A549 (cell line): ENCODE data around the gene PTGES.

Source experiments
- BCL3 ChIP-seq: fragments of >200 bp; sonication (Bioruptor Twin); formaldehyde crosslinking; IDR thresholded peaks from 3 replicates; pipeline ENCODE4 v1.6.1; 2016
- CTCF ChIP-seq: fragments of >200 bp; sonication (Bioruptor Twin); formaldehyde crosslinking; IDR thresholded peaks from 3 replicates; pipeline ENCODE4 v1.5.1; 2016
- EP300 ChIP-seq, 2 experiments: fragments of >200 bp; sonication (Bioruptor Twin); formaldehyde crosslinking; IDR thresholded peaks; 2 replicates in 1 of 2; 3 replicates in 1 of 2; pipeline ENCODE4 v1.6.1; 2016 to 2017
- HOXA7 ChIP-seq: fragments of 250-450 bp; sonication (Bioruptor Pico); IDR thresholded peaks from 2 replicates; pipeline ENCODE4 v1.5.0; 2020; ENCODE audit warnings: mild to moderate bottlenecking, moderate library complexity
- MYC ChIP-seq: IDR thresholded peaks from 2 replicates; pipeline ENCODE4 v1.6.1; 2012; ENCODE audit warnings: mild to moderate bottlenecking, inconsistent platforms, low read length, improper control_type of control experiment, borderline replicate concordance
- POLR2A ChIP-seq: IDR thresholded peaks from 2 replicates; pipeline ENCODE4 v1.6.1; 2012; ENCODE audit warnings: mild to moderate bottlenecking, low read length
- RFX5 ChIP-seq: fragments of 450-650 bp; IDR thresholded peaks from 2 replicates; pipeline ENCODE4 v1.7.1; 2014; ENCODE audit warnings: antibody characterized with exemption, mild to moderate bottlenecking, moderate library complexity

- TF ChIP-seq CTCF: no peak
- no peak for TF ChIP-seq MYC
- TF ChIP-seq EP300 (IDR thresholded peaks at IDR 0.05): no peak
- TF ChIP-seq HOXA7 (CRISPR knock-in tag): no peak
- no peak for TF ChIP-seq BCL3
- TF ChIP-seq POLR2A: no peak
- TF ChIP-seq RFX5: no peak
Observed at GRCh38 chr9:129695870-129696269, 57.0 kb downstream of the PTGES start.
